ENCODE data around the gene PEMT. TPM values are rescaled to one million over a fixed set of nuclear protein-coding genes. Genes with fewer than 3 reads are reported as not detected.
A peak's percentile ranks its signal among the peaks of the same experiment; 100 is the strongest.
"Not testable (repeated sequence)": the region's sequence is repeated elsewhere in the genome, so short reads cannot be mapped to it uniquely, and the experiment has no call there.

Gene PEMT
- total RNA-seq, 1 donor from 2014 or later: 31.1 TPM

- Mint-ChIP-seq H3K27me3 (ENCODE audit: low read depth) (no peaks in the 10 kb centered on the region), H3K9me3 (ENCODE audit: low read depth) (no peaks in the 10 kb centered on the region), H3K4me3 (ENCODE audit: unreplicated experiment) (no peak overlapping the region), H3K4me1 (ENCODE audit: low read depth) (peaks cover 2% of the 10 kb centered on the region), H3K27ac (ENCODE audit: unreplicated experiment) (no peak overlapping the region), H3K36me3 (ENCODE audit: low read depth) (peaks cover 13% of the 10 kb centered on the region)
- no peak for DNase-seq (ENCODE audit: low spot score)
- no peak for TF ChIP-seq CTCF (IDR thresholded peaks at IDR 0.05)
Observed at GRCh38 chr17:17487998-17488397, 103.5 kb downstream of the PEMT start.

DNA sequence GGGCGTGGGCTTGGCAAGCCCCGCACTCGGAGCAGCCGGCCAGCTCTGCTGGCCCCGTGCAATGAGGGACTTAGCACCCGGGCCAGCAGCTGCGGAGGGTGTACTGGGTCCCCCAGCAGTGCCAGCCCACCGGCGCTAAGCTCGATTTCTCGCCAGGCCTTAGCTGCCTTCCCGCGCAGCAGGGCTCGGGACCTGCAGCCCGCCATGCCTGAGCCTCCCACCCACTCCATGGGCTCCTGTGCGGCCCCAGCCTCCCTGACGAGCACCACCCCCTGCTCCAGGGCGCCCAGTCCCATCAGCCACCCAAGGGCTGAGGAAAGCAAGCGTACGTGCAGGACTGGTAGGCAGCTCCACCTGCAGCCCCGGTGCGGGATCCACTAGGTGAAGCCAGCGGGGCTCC, 105.1 kb downstream of the PEMT start:
- DNase-seq (ENCODE audit: low spot score): peak; percentile 65
- not testable (repeated sequence) for H3K4me1 Mint-ChIP-seq (ENCODE audit: low read depth); H3K27me3 Mint-ChIP-seq (ENCODE audit: low read depth); H3K36me3 Mint-ChIP-seq (ENCODE audit: low read depth); H3K27ac Mint-ChIP-seq (ENCODE audit: unreplicated experiment); H3K9me3 Mint-ChIP-seq (ENCODE audit: low read depth); H3K4me3 Mint-ChIP-seq (ENCODE audit: unreplicated experiment)

DNA sequence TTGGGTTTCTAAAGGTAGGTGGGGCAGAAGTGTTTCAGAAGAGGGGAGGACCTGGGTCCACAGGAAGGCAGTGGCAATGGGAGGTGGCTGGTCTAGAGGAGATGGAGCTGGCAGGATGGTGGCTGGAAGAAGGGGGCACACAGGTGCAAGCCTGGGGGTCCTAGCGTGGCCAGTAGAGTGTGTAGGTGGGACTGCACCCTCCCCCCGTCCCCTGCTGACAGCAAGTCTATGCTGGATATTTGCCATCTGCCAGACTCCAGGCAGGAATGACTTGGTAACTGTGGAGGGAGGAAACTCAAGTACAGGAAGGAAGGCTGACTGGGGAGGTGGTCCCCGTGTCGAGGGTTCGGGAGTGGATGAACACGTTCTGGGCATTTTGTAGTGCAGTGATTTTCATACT, 106.1 kb downstream of the PEMT start:
- Mint-ChIP-seq H3K27me3 (ENCODE audit: low read depth) (no peaks in the 10 kb centered on the region), H3K4me1 (ENCODE audit: low read depth) (peaks cover 12% of the 10 kb centered on the region), H3K9me3 (ENCODE audit: low read depth) (no peaks in the 10 kb centered on the region), H3K27ac (ENCODE audit: unreplicated experiment) (no peak overlapping the region), H3K4me3 (ENCODE audit: unreplicated experiment) (no peak overlapping the region), H3K36me3 (ENCODE audit: low read depth) (peaks cover 8% of the 10 kb centered on the region)
- no peak for TF ChIP-seq CTCF (IDR thresholded peaks at IDR 0.05)
- peak; percentile 29 for DNase-seq (ENCODE audit: low spot score)

DNA sequence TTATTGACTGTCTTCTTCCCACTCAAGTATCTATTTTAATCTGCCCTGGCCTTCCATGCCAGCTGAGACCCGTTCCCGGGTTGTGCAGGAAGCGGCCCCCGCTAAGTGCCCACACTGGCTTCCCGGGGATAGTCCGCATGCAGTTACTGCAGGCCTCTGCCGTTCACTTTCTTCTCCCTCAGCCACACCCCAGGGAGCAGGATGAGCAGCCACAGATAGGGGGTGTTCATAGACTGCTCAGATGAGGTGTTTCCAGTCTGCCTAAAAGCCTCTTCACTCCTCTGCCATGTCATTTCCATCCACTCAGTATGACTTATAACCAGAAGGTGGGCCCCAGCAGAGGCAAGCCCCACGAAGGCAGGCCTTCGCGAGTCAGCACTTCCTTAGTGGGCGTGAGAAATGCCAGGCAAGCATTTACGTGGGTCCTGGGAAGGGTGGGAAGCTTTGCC, 107.0 kb downstream of the PEMT start:
- Mint-ChIP-seq H3K4me1 (ENCODE audit: low read depth) (peaks cover 13% of the 10 kb centered on the region), H3K36me3 (ENCODE audit: low read depth) (peaks cover 8% of the 10 kb centered on the region), H3K9me3 (ENCODE audit: low read depth) (no peaks in the 10 kb centered on the region), H3K27ac (ENCODE audit: unreplicated experiment) (no peak overlapping the region), H3K27me3 (ENCODE audit: low read depth) (no peaks in the 10 kb centered on the region), H3K4me3 (ENCODE audit: unreplicated experiment) (no peak overlapping the region)
- TF ChIP-seq CTCF (IDR thresholded peaks at IDR 0.05): no peak
- DNase-seq (ENCODE audit: low spot score): peak; percentile 49

DNA sequence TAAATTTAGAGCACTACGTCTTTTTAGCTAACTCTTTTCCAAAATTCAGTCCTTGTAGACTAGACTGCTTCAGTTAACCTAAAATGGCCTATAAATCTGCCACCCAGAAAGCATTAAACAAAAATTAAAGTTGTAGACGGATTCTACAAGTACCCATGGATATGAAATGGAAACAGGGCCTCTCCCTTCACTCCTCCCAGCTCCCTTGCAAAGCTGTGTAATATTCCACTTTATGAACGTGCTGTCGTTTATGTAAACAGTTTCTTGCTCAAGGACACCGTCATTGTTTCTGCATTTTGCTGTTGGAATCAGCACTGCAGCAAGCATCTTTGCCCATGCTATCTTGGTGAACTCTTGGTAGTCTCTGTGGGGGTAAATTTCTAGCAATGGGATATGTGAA, 109.6 kb downstream of the PEMT start:
- Mint-ChIP-seq H3K4me1 (ENCODE audit: low read depth) (peaks cover 32% of the 10 kb centered on the region), H3K27me3 (ENCODE audit: low read depth) (no peaks in the 10 kb centered on the region), H3K36me3 (ENCODE audit: low read depth) (no peaks in the 10 kb centered on the region), H3K27ac (ENCODE audit: unreplicated experiment) (no peak overlapping the region), H3K9me3 (ENCODE audit: low read depth) (no peaks in the 10 kb centered on the region), H3K4me3 (ENCODE audit: unreplicated experiment) (no peak overlapping the region)
- no peak for TF ChIP-seq CTCF (IDR thresholded peaks at IDR 0.05)
- DNase-seq (ENCODE audit: low spot score): no peak

- peaks cover 32% of the 10 kb centered on the region for H3K4me1 Mint-ChIP-seq (ENCODE audit: low read depth)
- no peak for DNase-seq (ENCODE audit: low spot score)
- H3K27ac Mint-ChIP-seq (ENCODE audit: unreplicated experiment): no peak overlapping the region
- H3K9me3 Mint-ChIP-seq (ENCODE audit: low read depth): no peaks in the 10 kb centered on the region
- no peak for TF ChIP-seq CTCF (IDR thresholded peaks at IDR 0.05)
- H3K36me3 Mint-ChIP-seq (ENCODE audit: low read depth): no peaks in the 10 kb centered on the region
- H3K27me3 Mint-ChIP-seq (ENCODE audit: low read depth): no peaks in the 10 kb centered on the region
- no peak overlapping the region for H3K4me3 Mint-ChIP-seq (ENCODE audit: unreplicated experiment)
Observed at GRCh38 chr17:17480593-17481148, 110.8 kb downstream of the PEMT start.

All from chondrocyte (in vitro differentiated cells).